LHCN-M2 (cell line): ENCODE measurements around the gene ISY1. TPM values are rescaled to one million over a fixed set of nuclear protein-coding genes. Genes with fewer than 3 reads are reported as not detected.

Experiments used
- DNase-seq: peaks from one replicate; pipeline ENCODE4 v3.0.0-alpha.2; 2012; ENCODE audit warnings: low read depth
- total RNA-seq: library from RNA; depleted of rRNA; stranded (reverse); fragments of >200 nt; gene quantifications from 2 replicates; pipeline ENCODE4 v1.2.3, GENCODE V29; 2014; rRNA removed

ISY1 gene
- total RNA-seq, 1 experiment from 2014 or later, result 26.9 TPM

GRCh38 chr3:129087138-129087702 lies 73.6 kb downstream of the ISY1 start:
- DNase-seq, result no peak

GRCh38 chr3:129085818-129086217 lies 75.0 kb downstream of the ISY1 start:
- no peak for DNase-seq

GRCh38 chr3:129085165-129085715 lies 75.6 kb downstream of the ISY1 start:
- no peak for DNase-seq

GRCh38 chr3:129084501-129084900 lies 76.4 kb downstream of the ISY1 start:
- DNase-seq, result no peak

GRCh38 chr3:129082026-129082425 lies 78.8 kb downstream of the ISY1 start:
- DNase-seq, result no peak

GRCh38 chr3:129081503-129081902 lies 79.4 kb downstream of the ISY1 start:
- no peak for DNase-seq

GRCh38 chr3:129078510-129078909 lies 82.4 kb downstream of the ISY1 start:
- DNase-seq, result no peak

Other genes with a start within 250 kb of the ISY1 start
- gene CFAP92, start 167.0 kb downstream of the ISY1 start, total RNA-seq, result not detected in 2 replicates
- gene EFCC1, start 159.8 kb downstream of the ISY1 start, total RNA-seq, result not detected in 2 replicates
- gene GP9, start 100.3 kb downstream of the ISY1 start, total RNA-seq, result not detected in 2 replicates
- 16.3 and 21.5 TPM in 2 replicates for gene RAB43, start 39.3 kb downstream of the ISY1 start, total RNA-seq
- 370 and 371 TPM in 2 replicates for gene CNBP, start 22.8 kb upstream of the ISY1 start, total RNA-seq
- 192 TPM in 2 replicates for gene COPG1, start 88.5 kb upstream of the ISY1 start, total RNA-seq
- gene HMCES, start 117.8 kb upstream of the ISY1 start, total RNA-seq, result 10.8 and 15.8 TPM in 2 replicates